ENCODE data around the gene PLAAT1. TPM values are rescaled to one million over a fixed set of nuclear protein-coding genes. Genes with fewer than 3 reads are reported as not detected.

The PLAAT1 gene
- polyA plus RNA-seq, 1 donor from 2014 or later = 10.7 TPM

DNA sequence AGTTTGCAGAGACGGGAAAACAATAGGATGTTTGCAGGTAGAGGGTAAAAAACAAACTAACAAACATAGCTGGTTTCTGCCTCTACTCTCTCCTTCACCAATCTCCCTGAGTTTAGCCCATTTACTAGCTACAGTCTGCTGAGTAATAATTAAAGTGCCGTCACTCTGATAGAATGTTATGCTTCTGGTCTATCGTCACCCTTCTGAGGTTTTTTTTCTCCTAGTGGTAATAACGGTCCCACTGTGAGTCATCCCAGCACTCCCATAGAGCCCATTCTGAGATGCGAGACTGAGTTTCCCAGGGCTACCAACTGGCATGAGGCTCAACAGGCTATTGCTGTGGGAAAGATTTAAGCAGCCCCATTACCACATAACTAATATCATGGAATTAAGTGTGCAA, 56.4 kb downstream of the PLAAT1 start:
- no peaks in the 10 kb centered on the region for H3K27me3 ChIP-seq (ENCODE audit: insufficient read depth, low read depth, low read length)
- no peaks in the 10 kb centered on the region for H3F3A ChIP-seq (ENCODE audit: insufficient read depth, low read length, poor library complexity, severe bottlenecking)
- H3K4me2 ChIP-seq (ENCODE audit: low read length) = no peak overlapping the region
- H3K9ac ChIP-seq (ENCODE audit: low read length) = no peak overlapping the region
- no peak overlapping the region for H3K4me3 ChIP-seq (ENCODE audit: low read length)
- H3K79me2 ChIP-seq (replicated peaks; ENCODE audit: insufficient read depth, low read length) = no peaks in the 10 kb centered on the region
- no peak overlapping the region for H2AFZ ChIP-seq (ENCODE audit: low read depth, low read length)
- no peaks in the 10 kb centered on the region for H3K36me3 ChIP-seq (ENCODE audit: insufficient read depth, low read length)
- no peaks in the 10 kb centered on the region for H3K9me3 ChIP-seq (ENCODE audit: low read length)
- H4K20me1 ChIP-seq (ENCODE audit: insufficient read depth) = no peaks in the 10 kb centered on the region
- TF ChIP-seq EZH2 (IDR thresholded peaks at IDR 0.05; ENCODE audit: borderline replicate concordance, insufficient read depth, low read length, poor library complexity, severe bottlenecking) (no peak), SMC3 (conservative IDR thresholded peaks at IDR 0.05; ENCODE audit: poor library complexity) (no peak), TAF1 (IDR thresholded peaks at IDR 0.05; ENCODE audit: low read depth) (no peak), MXI1 (conservative IDR thresholded peaks at IDR 0.05; ENCODE audit: poor library complexity, severe bottlenecking) (no peak), EP300 (conservative IDR thresholded peaks at IDR 0.05; ENCODE audit: poor library complexity, severe bottlenecking) (no peak), POLR2AphosphoS5 (IDR thresholded peaks at IDR 0.05) (no peak)
- TF ChIP-seq, protein P1, sequence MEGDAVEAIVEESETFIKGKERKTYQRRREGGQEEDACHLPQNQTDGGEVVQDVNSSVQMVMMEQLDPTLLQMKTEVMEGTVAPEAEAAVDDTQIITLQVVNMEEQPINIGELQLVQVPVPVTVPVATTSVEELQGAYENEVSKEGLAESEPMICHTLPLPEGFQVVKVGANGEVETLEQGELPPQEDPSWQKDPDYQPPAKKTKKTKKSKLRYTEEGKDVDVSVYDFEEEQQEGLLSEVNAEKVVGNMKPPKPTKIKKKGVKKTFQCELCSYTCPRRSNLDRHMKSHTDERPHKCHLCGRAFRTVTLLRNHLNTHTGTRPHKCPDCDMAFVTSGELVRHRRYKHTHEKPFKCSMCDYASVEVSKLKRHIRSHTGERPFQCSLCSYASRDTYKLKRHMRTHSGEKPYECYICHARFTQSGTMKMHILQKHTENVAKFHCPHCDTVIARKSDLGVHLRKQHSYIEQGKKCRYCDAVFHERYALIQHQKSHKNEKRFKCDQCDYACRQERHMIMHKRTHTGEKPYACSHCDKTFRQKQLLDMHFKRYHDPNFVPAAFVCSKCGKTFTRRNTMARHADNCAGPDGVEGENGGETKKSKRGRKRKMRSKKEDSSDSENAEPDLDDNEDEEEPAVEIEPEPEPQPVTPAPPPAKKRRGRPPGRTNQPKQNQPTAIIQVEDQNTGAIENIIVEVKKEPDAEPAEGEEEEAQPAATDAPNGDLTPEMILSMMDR (IDR thresholded peaks at IDR 0.05; ENCODE audit: poor library complexity, severe bottlenecking) = no peak
- TF ChIP-seq, protein P2, sequence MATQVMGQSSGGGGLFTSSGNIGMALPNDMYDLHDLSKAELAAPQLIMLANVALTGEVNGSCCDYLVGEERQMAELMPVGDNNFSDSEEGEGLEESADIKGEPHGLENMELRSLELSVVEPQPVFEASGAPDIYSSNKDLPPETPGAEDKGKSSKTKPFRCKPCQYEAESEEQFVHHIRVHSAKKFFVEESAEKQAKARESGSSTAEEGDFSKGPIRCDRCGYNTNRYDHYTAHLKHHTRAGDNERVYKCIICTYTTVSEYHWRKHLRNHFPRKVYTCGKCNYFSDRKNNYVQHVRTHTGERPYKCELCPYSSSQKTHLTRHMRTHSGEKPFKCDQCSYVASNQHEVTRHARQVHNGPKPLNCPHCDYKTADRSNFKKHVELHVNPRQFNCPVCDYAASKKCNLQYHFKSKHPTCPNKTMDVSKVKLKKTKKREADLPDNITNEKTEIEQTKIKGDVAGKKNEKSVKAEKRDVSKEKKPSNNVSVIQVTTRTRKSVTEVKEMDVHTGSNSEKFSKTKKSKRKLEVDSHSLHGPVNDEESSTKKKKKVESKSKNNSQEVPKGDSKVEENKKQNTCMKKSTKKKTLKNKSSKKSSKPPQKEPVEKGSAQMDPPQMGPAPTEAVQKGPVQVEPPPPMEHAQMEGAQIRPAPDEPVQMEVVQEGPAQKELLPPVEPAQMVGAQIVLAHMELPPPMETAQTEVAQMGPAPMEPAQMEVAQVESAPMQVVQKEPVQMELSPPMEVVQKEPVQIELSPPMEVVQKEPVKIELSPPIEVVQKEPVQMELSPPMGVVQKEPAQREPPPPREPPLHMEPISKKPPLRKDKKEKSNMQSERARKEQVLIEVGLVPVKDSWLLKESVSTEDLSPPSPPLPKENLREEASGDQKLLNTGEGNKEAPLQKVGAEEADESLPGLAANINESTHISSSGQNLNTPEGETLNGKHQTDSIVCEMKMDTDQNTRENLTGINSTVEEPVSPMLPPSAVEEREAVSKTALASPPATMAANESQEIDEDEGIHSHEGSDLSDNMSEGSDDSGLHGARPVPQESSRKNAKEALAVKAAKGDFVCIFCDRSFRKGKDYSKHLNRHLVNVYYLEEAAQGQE (IDR thresholded peaks at IDR 0.05; ENCODE audit: borderline replicate concordance) = no peak
- H3K27ac ChIP-seq (ENCODE audit: low read length) = no peak overlapping the region
- no peaks in the 10 kb centered on the region for H3K9me2 ChIP-seq (ENCODE audit: insufficient read depth, low read length)

DNA sequence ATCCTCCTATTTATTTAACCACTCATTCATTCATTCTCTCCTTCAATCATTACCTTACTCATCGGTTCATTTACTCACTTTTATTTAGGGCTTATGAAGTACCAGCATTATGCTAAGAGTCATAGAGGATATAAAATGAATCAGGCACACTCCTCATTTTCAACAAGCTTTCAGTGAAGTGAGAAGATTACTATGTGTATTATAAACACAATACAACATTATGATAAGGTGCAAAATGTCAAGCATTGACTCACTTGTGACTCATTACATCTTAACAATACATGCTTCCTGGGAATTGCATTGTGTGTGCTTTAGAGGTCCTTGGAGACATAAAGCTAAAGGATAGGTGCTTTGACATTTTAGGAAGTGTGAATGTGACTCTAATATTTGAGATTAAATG, 60.4 kb downstream of the PLAAT1 start:
- Histone ChIP-seq H3K4me2 (ENCODE audit: low read length) (no peak overlapping the region), H3K9me3 (ENCODE audit: low read length) (no peaks in the 10 kb centered on the region), H3K9ac (ENCODE audit: low read length) (no peak overlapping the region), H2AFZ (ENCODE audit: low read depth, low read length) (no peak overlapping the region), H3F3A (ENCODE audit: insufficient read depth, low read length, poor library complexity, severe bottlenecking) (no peaks in the 10 kb centered on the region), H3K27ac (ENCODE audit: low read length) (no peak overlapping the region), H3K27me3 (ENCODE audit: insufficient read depth, low read depth, low read length) (no peaks in the 10 kb centered on the region), H3K9me2 (ENCODE audit: insufficient read depth, low read length) (no peaks in the 10 kb centered on the region), H3K36me3 (ENCODE audit: insufficient read depth, low read length) (no peaks in the 10 kb centered on the region), H3K79me2 (replicated peaks; ENCODE audit: insufficient read depth, low read length) (no peaks in the 10 kb centered on the region), H4K20me1 (ENCODE audit: insufficient read depth) (no peaks in the 10 kb centered on the region), H3K4me3 (ENCODE audit: low read length) (no peak overlapping the region)
- no peak for TF ChIP-seq POLR2AphosphoS5 (IDR thresholded peaks at IDR 0.05)
- no peak for TF ChIP-seq MXI1 (conservative IDR thresholded peaks at IDR 0.05; ENCODE audit: poor library complexity, severe bottlenecking)
- no peak for TF ChIP-seq EZH2 (IDR thresholded peaks at IDR 0.05; ENCODE audit: borderline replicate concordance, insufficient read depth, low read length, poor library complexity, severe bottlenecking)
- TF ChIP-seq, protein P1 (IDR thresholded peaks at IDR 0.05; ENCODE audit: poor library complexity, severe bottlenecking) = no peak
- TF ChIP-seq, protein P2 (IDR thresholded peaks at IDR 0.05; ENCODE audit: borderline replicate concordance) = no peak
- no peak for TF ChIP-seq TAF1 (IDR thresholded peaks at IDR 0.05; ENCODE audit: low read depth)
- TF ChIP-seq RAD21 (conservative IDR thresholded peaks at IDR 0.05) = no peak
